ENCODE data around the gene CYB561D1.
A peak's percentile ranks its signal among the peaks of the same experiment; 100 is the strongest.

- TF ChIP-seq, protein P1, sequence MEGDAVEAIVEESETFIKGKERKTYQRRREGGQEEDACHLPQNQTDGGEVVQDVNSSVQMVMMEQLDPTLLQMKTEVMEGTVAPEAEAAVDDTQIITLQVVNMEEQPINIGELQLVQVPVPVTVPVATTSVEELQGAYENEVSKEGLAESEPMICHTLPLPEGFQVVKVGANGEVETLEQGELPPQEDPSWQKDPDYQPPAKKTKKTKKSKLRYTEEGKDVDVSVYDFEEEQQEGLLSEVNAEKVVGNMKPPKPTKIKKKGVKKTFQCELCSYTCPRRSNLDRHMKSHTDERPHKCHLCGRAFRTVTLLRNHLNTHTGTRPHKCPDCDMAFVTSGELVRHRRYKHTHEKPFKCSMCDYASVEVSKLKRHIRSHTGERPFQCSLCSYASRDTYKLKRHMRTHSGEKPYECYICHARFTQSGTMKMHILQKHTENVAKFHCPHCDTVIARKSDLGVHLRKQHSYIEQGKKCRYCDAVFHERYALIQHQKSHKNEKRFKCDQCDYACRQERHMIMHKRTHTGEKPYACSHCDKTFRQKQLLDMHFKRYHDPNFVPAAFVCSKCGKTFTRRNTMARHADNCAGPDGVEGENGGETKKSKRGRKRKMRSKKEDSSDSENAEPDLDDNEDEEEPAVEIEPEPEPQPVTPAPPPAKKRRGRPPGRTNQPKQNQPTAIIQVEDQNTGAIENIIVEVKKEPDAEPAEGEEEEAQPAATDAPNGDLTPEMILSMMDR (IDR thresholded peaks at IDR 0.05; ENCODE audit: low read length): peak; percentile 48
- TF ChIP-seq EZH2 (IDR thresholded peaks at IDR 0.05; ENCODE audit: borderline replicate concordance, low read length): no peak
These were observed 4.4 kb downstream of the CYB561D1 start for GRCh38 chr1:109498161-109498801.
